GM18498 (cell line): ENCODE results near the gene PIEZO1.
A peak's percentile ranks its signal among the peaks of the same experiment; 100 is the strongest.

Experiments
- ATAC-seq: cut with Tn5 transposase; IDR thresholded peaks from one replicate; pipeline ENCODE4 v1.9.1; 2021; ENCODE audit warnings: mild to moderate bottlenecking, moderate library complexity; ENCODE audit not compliant: unreplicated experiment

Gene PIEZO1

GRCh38 chr16:88706229-88706964 lies 78.6 kb downstream of the PIEZO1 start, which contains the start of the genes CTU2 and RNF166:
TSS of gene CTU2 (plus strand) at chr16:88706503. CDS start at chr16:88706531, 28 bp downstream.
TSS of gene RNF166 (minus strand) at chr16:88706408. CDS start at chr16:88706325, 83 bp downstream.
- peak; percentile 69 for ATAC-seq

GRCh38 chr16:88705801-88706228 lies 79.2 kb downstream of the PIEZO1 start:
- ATAC-seq = peak; percentile 18

- no peak for ATAC-seq
These were observed 79.8 kb downstream of the PIEZO1 start for GRCh38 chr16:88705076-88705684.

- no peak for ATAC-seq
These were observed 81.3 kb downstream of the PIEZO1 start for GRCh38 chr16:88703486-88704309.

GRCh38 chr16:88702371-88703210 lies 82.4 kb downstream of the PIEZO1 start:
- no peak for ATAC-seq

GRCh38 chr16:88701581-88702370 lies 83.2 kb downstream of the PIEZO1 start:
- ATAC-seq = no peak

- peak; percentile 65 for ATAC-seq
These were observed 84.2 kb downstream of the PIEZO1 start for GRCh38 chr16:88700636-88701482.

GRCh38 chr16:88700322-88700635 lies 84.7 kb downstream of the PIEZO1 start:
- no peak for ATAC-seq

- no peak for ATAC-seq
These were observed 85.8 kb downstream of the PIEZO1 start for GRCh38 chr16:88699180-88699579.

GRCh38 chr16:88698646-88699045 lies 86.4 kb downstream of the PIEZO1 start:
- ATAC-seq = no peak

GRCh38 chr16:88697831-88698615 lies 87.0 kb downstream of the PIEZO1 start:
- ATAC-seq = no peak

- ATAC-seq = no peak
These were observed 87.7 kb downstream of the PIEZO1 start for GRCh38 chr16:88697116-88697830.

- no peak for ATAC-seq
These were observed 88.6 kb downstream of the PIEZO1 start for GRCh38 chr16:88696441-88696840.

GRCh38 chr16:88695753-88696152 lies 89.3 kb downstream of the PIEZO1 start:
- no peak for ATAC-seq

- no peak for ATAC-seq
These were observed 89.8 kb downstream of the PIEZO1 start for GRCh38 chr16:88695218-88695617.

- ATAC-seq = no peak
These were observed 90.6 kb downstream of the PIEZO1 start for GRCh38 chr16:88694221-88695087.
